Activated naive CD4-positive, alpha-beta T cell treated with anti-CD3 and anti-CD28 coated beads, Interleukin-2, amount 50 U/mL, for 72 hours (primary cell): ENCODE data around the gene KLHL29. TPM values are rescaled to one million over a fixed set of nuclear protein-coding genes. Genes with fewer than 3 reads are reported as not detected.

Experiments used
- ATAC-seq, 2 donors: fragments of 150-1000 bp; cut with Tn5 transposase; 2 replicates each; pipeline ENCODE4 v1.10.0; 2021; ENCODE audit warnings: mild to moderate bottlenecking in 2 of 2, moderate library complexity in 2 of 2
- DNase-seq, 2 donors: peaks; one replicate each; pipeline ENCODE4 v3.0.0; 2021 to 2022; ENCODE audit warnings: low spot score in 2 of 2
- H3K27ac Mint-ChIP-seq, 2 donors: one replicate each; pipeline ENCODE4 v1.8.0; 2022; ENCODE audit warnings: mild to moderate bottlenecking in 2 of 2, mixed read lengths in 2 of 2
- H3K36me3 Mint-ChIP-seq, 2 donors: one replicate each; pipeline ENCODE4 v1.8.0; 2022; ENCODE audit warnings: mixed read lengths in 2 of 2
- H3K9me3 Mint-ChIP-seq, 2 donors: one replicate each; pipeline ENCODE4 v1.8.0; 2022; ENCODE audit warnings: mixed read lengths in 2 of 2
- total RNA-seq, 2 donors: library from RNA; stranded (reverse); gene quantifications; one replicate each; pipeline ENCODE4 v1.2.3, GENCODE V29; 2022

KLHL29 gene
- total RNA-seq, 2 donors from 2014 or later, result 1.2 to 4.7 TPM

GRCh38 chr2:23677836-23678235, 292.9 kb downstream of the KLHL29 start:
- no peak for DNase-seq
- peaks cover 0 to 13% of the 10 kb centered on the region in 2 donors for H3K9me3 Mint-ChIP-seq
- H3K36me3 Mint-ChIP-seq, result peaks cover 5 to 6% of the 10 kb centered on the region in 2 donors
- H3K27ac Mint-ChIP-seq, result no peak overlapping the region
- no peak for ATAC-seq

- peaks cover 0 to 13% of the 10 kb centered on the region in 2 donors for H3K9me3 Mint-ChIP-seq
- peak overlapping the region in 1 of 2 donors; percentile 61 for H3K27ac Mint-ChIP-seq
- H3K36me3 Mint-ChIP-seq, result peaks cover 5 to 6% of the 10 kb centered on the region in 2 donors
- ATAC-seq, result peak in 1 of 2 donors; percentile 31
- no peak for DNase-seq
These were observed 294.1 kb downstream of the KLHL29 start for GRCh38 chr2:23679044-23679443.

- DNase-seq, result no peak
- Mint-ChIP-seq H3K27ac (peak overlapping the region in 1 of 2 donors; percentile 17), H3K9me3 (peaks cover 0 to 5% of the 10 kb centered on the region in 2 donors), H3K36me3 (peaks cover 0 to 5% of the 10 kb centered on the region in 2 donors)
- no peak for ATAC-seq
These were observed 296.0 kb downstream of the KLHL29 start for GRCh38 chr2:23680951-23681350.

- no peak overlapping the region for H3K27ac Mint-ChIP-seq
- DNase-seq, result no peak
- no peak for ATAC-seq
- peaks cover 0 to 5% of the 10 kb centered on the region in 2 donors for H3K36me3 Mint-ChIP-seq
- peaks cover 0 to 5% of the 10 kb centered on the region in 2 donors for H3K9me3 Mint-ChIP-seq
These were observed 296.6 kb downstream of the KLHL29 start for GRCh38 chr2:23681356-23682140.

- Mint-ChIP-seq H3K36me3 (peaks cover 0 to 5% of the 10 kb centered on the region in 2 donors), H3K27ac (peak overlapping the region in 1 of 2 donors; percentile 36), H3K9me3 (peaks cover 0 to 5% of the 10 kb centered on the region in 2 donors)
- DNase-seq (no peak), ATAC-seq (no peak)
These were observed 297.5 kb downstream of the KLHL29 start for GRCh38 chr2:23682481-23682880.

GRCh38 chr2:23683001-23683400, 298.0 kb downstream of the KLHL29 start:
- ATAC-seq (no peak), DNase-seq (no peak)
- peak overlapping the region in 1 of 2 donors; percentile 36 for H3K27ac Mint-ChIP-seq
- peaks cover 0 to 5% of the 10 kb centered on the region in 2 donors for H3K36me3 Mint-ChIP-seq
- peaks cover 0 to 3% of the 10 kb centered on the region in 2 donors for H3K9me3 Mint-ChIP-seq

GRCh38 chr2:23684395-23685176, 299.6 kb downstream of the KLHL29 start:
- Mint-ChIP-seq H3K36me3 (no peaks in the 10 kb centered on the region), H3K9me3 (no peaks in the 10 kb centered on the region), H3K27ac (peak overlapping the region in 1 of 2 donors; percentile 56)
- ATAC-seq (no peak), DNase-seq (no peak)

GRCh38 chr2:23685181-23685580, 300.2 kb downstream of the KLHL29 start:
- Mint-ChIP-seq H3K9me3 (no peaks in the 10 kb centered on the region), H3K36me3 (no peaks in the 10 kb centered on the region), H3K27ac (peak overlapping the region; percentile 21 to 66)
- DNase-seq, result no peak
- ATAC-seq, result no peak

GRCh38 chr2:23685706-23686105, 300.7 kb downstream of the KLHL29 start:
- DNase-seq, result no peak
- Mint-ChIP-seq H3K36me3 (no peaks in the 10 kb centered on the region), H3K9me3 (no peaks in the 10 kb centered on the region), H3K27ac (peak overlapping the region; percentile 21 to 66)
- ATAC-seq, result no peak

GRCh38 chr2:23686405-23687029, 301.5 kb downstream of the KLHL29 start:
- no peaks in the 10 kb centered on the region for H3K36me3 Mint-ChIP-seq
- H3K27ac Mint-ChIP-seq, result no peak overlapping the region
- ATAC-seq (no peak), DNase-seq (no peak)
- no peaks in the 10 kb centered on the region for H3K9me3 Mint-ChIP-seq

GRCh38 chr2:23687214-23687613, 302.2 kb downstream of the KLHL29 start:
- Mint-ChIP-seq H3K27ac (peak overlapping the region in 1 of 2 donors; percentile 39), H3K36me3 (no peaks in the 10 kb centered on the region)

GRCh38 chr2:23687713-23688112, 302.7 kb downstream of the KLHL29 start:
- ATAC-seq (no peak), DNase-seq (no peak)
- no peaks in the 10 kb centered on the region for H3K9me3 Mint-ChIP-seq
- H3K36me3 Mint-ChIP-seq, result no peaks in the 10 kb centered on the region
- peak overlapping the region in 1 of 2 donors; percentile 39 for H3K27ac Mint-ChIP-seq

More at GRCh38 chr2:23687214-23687613, 302.2 kb downstream of the KLHL29 start:
- DNase-seq (no peak), ATAC-seq (no peak)
- H3K9me3 Mint-ChIP-seq, result no peaks in the 10 kb centered on the region

- Mint-ChIP-seq H3K9me3 (no peaks in the 10 kb centered on the region), H3K36me3 (no peaks in the 10 kb centered on the region), H3K27ac (no peak overlapping the region)
- ATAC-seq (no peak), DNase-seq (no peak)
These were observed 303.6 kb downstream of the KLHL29 start for GRCh38 chr2:23688486-23689130.

GRCh38 chr2:23689131-23689700, 304.2 kb downstream of the KLHL29 start:
- H3K27ac Mint-ChIP-seq, result no peak overlapping the region
- H3K36me3 Mint-ChIP-seq, result no peaks in the 10 kb centered on the region
- H3K9me3 Mint-ChIP-seq, result no peaks in the 10 kb centered on the region
- ATAC-seq (no peak), DNase-seq (no peak)

- Mint-ChIP-seq H3K27ac (no peak overlapping the region), H3K9me3 (no peaks in the 10 kb centered on the region), H3K36me3 (no peaks in the 10 kb centered on the region)
- DNase-seq (no peak), ATAC-seq (no peak)
These were observed 304.9 kb downstream of the KLHL29 start for GRCh38 chr2:23689891-23690290.

- DNase-seq (no peak), ATAC-seq (no peak)
- Mint-ChIP-seq H3K36me3 (no peaks in the 10 kb centered on the region), H3K9me3 (no peaks in the 10 kb centered on the region), H3K27ac (peak overlapping the region in 1 of 2 donors; percentile 45)
These were observed 305.6 kb downstream of the KLHL29 start for GRCh38 chr2:23690421-23691105.
